Eye (tissue), 1 donor: ENCODE measurements around the gene RASSF5.
"Not testable (repeated sequence)": the region's sequence is repeated elsewhere in the genome, so short reads cannot be mapped to it uniquely, and the experiment has no call there.

Source experiments
- DNase-seq: peaks from one replicate; pipeline ENCODE4 v3.0.0-alpha.2; 2015

RASSF5 gene

DNA sequence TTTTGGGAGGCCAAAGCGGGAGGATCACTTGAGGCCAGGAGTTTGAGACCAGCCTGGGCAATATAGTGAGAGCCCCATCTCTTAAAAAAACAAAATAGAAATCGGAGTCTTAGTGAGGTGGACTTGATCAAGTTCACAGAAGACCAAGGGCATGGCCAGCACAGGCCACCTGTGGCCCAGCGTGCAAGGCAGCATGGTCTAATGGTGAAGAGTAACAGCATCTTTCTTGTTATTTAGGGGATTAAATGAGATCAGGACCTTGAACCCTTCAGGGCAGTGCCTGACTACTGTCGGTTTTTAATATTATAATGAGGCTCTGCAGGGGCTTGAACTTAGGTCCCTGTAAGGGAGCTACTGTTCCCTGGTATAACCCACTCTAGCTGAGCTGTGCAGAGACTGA is 66.4 kb downstream of the RASSF5 start:
- DNase-seq = no peak

GRCh38 chr1:206575165-206575893 is 68.0 kb downstream of the RASSF5 start:
- DNase-seq = peak; percentile 60

DNA sequence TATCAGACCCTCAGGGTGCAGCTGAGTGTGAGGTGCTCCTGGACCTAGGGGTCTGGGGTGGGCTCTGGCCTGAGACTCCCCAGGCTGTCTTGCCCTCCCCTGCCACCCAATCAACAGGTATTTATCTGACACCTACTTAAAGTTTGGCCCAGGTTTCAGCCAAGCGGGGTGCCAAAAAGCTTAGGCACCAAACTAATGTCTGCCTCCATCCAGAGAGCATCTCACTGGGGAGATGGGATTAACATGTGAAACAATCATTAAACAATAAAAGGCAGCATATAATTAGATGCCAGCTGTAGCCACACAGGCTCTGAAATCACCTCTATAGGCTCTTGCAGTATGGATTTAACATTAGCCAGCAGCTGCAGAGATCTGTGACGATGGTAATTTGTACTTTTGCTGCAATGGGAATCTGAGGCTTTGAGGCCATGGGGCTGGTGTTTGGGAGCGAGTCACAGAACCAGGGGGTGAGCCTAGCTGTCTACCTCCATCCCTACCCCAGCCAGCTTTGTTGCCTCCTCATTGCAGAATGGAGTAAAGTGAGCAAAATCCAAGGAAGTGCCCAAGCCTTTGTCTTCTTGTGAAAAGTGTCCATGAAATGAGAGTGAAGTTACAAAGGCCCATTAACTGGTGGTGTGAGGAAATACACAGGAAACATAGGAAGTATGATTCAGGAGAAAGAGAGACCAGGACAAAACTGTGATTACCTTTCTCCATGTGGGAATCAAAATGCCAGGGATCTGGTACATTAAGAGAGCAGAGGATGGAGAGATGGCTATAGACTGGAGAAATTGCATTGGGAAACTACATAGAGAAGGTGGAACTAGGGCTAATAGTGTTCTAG is 68.8 kb downstream of the RASSF5 start:
- no peak for DNase-seq

DNA sequence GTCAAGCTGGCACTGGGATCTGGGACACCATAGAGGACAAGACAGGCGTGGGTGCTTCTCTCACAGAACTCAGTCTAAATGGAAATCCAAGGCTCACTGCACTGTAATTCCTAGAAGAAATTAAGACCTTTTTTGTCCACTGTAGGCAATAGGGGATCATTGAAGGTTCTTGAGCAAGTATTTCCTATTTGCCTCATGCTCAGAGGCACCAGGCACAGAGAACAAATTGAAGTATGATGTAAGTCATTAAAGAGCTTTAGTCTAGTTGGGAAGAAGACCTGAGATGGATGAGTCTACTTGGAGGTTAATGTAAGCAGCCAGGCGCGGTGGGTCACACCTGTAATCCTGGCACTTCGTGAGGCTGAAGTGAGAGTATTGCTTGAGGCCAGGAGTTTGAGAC is 70.3 kb downstream of the RASSF5 start:
- no peak for DNase-seq

GRCh38 chr1:206578068-206578977 is 71.0 kb downstream of the RASSF5 start:
- DNase-seq = no peak

- DNase-seq = no peak
Measured at GRCh38 chr1:206578978-206579374, 71.6 kb downstream of the RASSF5 start.

DNA sequence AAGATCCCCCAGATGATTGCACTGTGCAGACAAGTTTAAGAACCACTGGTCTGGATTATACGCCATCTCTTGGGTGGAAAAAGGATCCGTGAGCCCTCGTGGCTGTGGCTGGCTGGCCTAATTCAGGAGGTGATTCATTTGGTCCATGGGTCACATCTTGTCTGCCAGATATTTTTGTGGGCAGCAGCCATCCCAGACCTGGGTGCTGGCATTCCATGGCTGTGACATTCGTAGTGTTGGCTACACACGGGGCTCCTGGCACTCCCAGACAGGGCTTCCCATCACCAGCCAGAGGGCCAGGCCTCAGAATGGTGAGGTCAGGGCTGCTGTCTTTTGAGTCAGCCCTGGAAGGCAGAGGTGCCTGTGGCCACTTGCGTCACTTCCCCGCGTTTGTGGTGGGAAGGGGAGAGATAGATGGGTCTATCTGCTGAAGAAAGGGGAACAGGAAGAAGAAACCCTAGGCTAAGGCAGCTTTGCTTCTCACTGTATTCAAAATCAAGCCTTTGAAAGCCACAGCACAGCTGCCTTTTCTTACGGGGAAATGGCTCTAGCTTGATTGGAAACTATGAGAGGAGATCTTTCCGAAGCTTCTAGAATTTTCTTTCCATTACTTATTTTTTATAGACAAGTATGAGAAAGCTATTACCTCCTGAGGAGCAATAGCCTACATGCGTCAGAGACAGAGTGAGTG is 72.6 kb downstream of the RASSF5 start:
- no peak for DNase-seq

DNA sequence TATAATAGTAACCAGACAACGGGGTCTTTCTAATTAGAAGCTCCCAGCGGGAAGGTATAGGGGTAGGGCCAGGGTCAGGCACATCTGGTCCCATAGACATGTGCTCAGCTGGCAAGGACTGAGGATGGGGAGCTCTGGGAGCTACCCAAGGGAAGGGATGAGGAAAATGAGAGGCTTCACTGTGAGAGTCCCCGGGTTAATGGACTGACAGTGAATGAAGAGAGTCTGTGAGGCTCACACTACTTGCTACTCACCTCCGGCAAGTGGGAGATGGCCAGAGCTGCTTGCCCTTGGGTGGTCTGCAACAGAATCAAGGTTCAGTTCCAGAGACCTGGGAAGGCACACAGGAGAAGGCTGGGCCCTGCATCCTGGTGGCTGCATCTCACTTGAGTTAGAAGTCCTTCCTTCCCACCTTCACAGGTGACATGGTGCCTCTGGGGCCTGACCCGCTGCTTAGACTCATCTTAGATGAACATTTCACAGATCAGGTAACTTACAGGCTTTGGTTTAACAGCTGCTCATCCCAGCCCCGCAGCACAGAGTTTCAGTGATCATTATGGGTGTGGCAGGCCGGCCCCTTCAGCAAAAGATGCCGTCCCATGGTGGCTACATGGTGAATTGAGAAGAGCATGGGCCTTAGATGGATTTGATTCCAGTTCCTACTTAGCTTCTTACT is 73.2 kb downstream of the RASSF5 start:
- DNase-seq = no peak

- not testable (repeated sequence) for DNase-seq
Measured at GRCh38 chr1:206581114-206581497, 73.8 kb downstream of the RASSF5 start.

DNA sequence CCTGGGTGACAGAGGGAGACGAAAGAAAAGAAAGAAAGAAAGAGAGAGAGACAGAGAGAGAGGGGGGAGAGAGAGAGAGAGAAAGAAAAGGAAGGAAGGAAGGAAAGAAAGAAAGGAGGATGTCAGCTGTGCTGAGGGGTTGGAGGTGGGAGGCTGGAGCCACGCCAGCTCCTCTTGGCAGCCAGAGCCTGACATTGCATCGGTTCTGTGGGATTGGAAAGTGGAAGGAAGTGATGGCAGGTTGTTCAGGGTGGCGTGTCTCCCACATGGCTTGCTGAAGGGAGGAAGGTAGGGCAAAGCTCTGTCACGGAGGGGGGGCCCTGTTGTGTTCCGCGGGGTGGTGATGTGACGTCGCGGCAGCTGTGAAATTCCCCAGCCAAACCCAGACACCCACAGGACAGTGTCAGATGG is 74.2 kb downstream of the RASSF5 start:
- DNase-seq = no peak

GRCh38 chr1:206582537-206582936 is 75.2 kb downstream of the RASSF5 start:
- DNase-seq = no peak

DNA sequence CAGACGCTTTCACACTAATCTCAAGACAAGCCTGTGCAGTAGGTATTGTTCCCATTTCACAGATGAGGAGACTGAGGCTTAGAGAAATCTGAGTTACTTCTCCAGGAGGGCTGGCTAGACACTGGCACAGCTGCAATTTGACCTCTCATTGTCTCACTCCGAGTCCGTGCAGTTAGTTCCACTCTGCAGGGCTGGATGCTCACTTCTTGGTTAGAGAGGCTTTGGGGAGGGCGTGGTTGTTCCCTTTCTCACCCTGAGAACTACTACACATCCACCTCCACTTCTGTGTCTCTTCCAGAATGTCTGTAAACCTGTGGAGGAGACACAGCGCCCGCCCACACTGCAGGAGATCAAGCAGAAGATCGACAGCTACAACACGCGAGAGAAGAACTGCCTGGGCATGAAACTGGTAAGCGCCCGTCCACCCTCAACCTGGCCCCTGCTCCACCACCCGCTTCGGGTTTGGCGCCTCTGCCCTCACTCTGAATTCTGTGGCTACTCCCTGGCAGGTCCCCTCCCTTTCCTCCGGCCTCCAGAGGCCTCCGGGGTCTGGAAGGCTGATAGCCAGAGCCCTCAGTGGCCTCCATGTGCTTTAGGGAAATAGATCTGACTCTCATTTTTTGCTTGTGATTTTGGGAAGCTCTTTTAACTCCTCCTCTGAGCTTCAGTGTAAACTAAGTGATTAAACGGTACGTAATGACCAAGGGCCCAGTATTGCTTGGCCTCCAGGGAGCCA is 75.8 kb downstream of the RASSF5 start:
- no peak for DNase-seq

DNA sequence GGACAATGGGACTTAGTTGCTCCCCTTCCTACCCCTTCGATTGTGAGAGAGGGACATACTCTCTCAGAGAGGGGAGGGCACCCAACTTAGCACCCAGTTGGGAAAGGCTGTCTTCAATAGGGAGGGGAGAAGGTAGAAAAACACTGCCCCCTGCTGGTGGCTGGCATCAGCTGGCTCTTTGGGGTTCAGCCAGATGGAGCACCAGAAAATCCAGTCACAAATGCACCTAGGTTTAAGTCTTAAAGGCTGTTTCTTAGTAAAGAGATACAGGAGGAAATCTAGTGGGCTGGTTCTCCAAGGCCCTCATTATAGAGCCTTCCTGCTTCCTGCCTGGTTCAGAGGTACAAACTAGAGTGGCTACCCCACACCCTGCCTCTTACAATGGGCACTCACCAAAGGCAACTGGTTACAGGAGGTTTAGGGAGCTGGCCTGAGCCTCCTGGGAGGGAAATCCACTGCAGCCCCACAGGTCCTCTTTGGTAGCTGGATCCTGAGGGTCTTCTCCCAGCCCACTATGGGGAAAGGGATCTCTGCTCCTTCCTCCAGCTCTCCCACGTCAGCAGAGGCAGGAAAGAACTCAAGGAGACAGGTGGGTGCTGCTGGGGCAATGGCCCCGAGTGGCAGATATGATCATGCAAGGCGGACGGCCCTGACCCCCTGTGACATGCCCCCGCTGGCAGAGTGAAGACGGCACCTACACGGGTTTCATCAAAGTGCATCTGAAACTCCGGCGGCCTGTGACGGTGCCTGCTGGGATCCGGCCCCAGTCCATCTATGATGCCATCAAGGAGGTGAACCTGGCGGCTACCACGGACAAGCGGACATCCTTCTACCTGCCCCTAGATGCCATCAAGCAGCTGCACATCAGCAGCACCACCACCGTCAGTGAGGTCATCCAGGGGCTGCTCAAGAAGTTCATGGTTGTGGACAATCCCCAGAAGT is 76.6 kb downstream of the RASSF5 start:
- DNase-seq = peak; percentile 86

- no peak for DNase-seq
Measured at GRCh38 chr1:206584683-206585082, 77.4 kb downstream of the RASSF5 start.

GRCh38 chr1:206586501-206587445 is 79.4 kb downstream of the RASSF5 start:
- DNase-seq = peak; percentile 25

DNA sequence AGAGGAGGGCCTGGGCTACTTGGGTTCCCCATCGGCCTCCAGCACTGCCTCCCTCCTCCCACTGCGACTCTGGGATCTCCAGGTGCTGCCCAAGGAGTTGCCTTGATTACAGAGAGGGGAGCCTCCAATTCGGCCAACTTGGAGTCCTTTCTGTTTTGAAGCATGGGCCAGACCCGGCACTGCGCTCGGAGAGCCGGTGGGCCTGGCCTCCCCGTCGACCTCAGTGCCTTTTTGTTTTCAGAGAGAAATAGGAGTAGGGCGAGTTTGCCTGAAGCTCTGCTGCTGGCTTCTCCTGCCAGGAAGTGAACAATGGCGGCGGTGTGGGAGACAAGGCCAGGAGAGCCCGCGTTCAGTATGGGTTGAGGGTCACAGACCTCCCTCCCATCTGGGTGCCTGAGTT is 80.6 kb downstream of the RASSF5 start:
- no peak for DNase-seq

GRCh38 chr1:206588492-206588891 is 81.2 kb downstream of the RASSF5 start:
- no peak for DNase-seq

GRCh38 chr1:206589206-206589605 is 81.9 kb downstream of the RASSF5 start:
- DNase-seq = no peak
